ENCODE data around the gene SNHG17. TPM values are rescaled to one million over a fixed set of nuclear protein-coding genes. Genes with fewer than 3 reads are reported as not detected.

SNHG17 gene
- total and polyA plus RNA-seq, 8 donors = 11.0 to 55.2 (median 29.6) TPM

DNA sequence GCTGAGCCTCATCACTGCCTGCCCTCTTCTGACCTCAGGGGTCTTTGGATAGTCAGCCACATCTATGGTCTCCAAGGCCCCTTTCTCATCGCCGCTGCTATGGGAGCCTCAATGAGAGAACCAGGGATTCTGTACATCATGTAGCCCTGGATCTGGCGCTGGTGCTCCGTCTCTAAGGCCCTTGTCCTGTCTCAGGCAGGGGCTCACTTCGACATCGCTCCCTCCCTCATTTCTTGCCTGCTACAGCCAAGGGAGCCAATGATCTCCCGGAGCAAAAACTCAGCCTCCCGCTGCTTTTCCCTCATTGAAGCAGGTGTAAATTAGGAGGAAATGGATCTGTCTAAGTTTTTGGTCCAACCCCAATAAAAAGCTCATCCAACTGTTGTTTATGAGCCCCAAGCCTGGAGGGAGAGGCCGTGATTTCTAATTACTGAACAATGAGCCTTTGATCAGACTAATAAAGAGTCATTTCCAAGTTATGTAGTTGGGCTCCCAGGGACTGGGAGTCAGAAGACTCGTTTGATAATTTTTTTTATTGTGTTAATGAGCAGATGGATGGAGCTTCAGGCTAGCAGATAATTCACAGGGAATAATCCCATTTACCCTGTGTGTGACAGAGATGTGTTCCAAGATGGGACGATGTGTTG, 58.0 kb downstream of the SNHG17 start:
- no peak for DNase-seq

DNA sequence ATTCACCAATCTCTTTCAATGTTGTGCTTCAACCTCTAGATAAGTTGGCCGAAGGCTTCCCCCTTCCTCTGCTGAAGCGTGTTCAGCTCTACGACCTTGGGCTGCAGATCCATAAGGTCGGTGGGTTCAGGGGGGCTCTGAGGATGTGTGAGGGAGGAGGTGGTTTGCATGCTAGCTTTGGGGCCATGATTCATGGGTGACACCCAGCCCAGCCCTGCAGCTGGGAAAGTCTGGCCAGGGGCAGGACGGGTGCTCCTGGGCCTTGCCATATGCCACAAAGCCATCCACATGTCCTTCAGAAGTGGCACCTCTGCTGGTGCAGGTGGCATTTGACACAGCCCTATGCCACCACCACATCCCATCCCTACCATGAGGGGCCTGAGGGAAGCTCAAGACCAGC, 61.2 kb downstream of the SNHG17 start:
- Histone ChIP-seq H3K36me3 (no peaks in the 10 kb centered on the region), H3K4me1 (no peaks in the 10 kb centered on the region), H3K27ac (no peak overlapping the region), H3K4me3 (no peak overlapping the region), H3K9me3 (no peaks in the 10 kb centered on the region), H3K27me3 (peaks cover 0 to 5% (median 0%) of the 10 kb centered on the region in 3 donors)
- intact Hi-C loops (cut with DNase I; ENCODE audit: low total_unique reads) = no loop called here
- WGBS, 5 donors = 79 to 87% (median 83%) methylated on average over 5 of the region's 5 CpGs
- TF ChIP-seq EP300 (IDR thresholded peaks at IDR 0.05) (no peak), POLR2A (IDR thresholded peaks at IDR 0.05) (no peak), POLR2AphosphoS5 (IDR thresholded peaks at IDR 0.05) (no peak)
- TF ChIP-seq, protein P1, sequence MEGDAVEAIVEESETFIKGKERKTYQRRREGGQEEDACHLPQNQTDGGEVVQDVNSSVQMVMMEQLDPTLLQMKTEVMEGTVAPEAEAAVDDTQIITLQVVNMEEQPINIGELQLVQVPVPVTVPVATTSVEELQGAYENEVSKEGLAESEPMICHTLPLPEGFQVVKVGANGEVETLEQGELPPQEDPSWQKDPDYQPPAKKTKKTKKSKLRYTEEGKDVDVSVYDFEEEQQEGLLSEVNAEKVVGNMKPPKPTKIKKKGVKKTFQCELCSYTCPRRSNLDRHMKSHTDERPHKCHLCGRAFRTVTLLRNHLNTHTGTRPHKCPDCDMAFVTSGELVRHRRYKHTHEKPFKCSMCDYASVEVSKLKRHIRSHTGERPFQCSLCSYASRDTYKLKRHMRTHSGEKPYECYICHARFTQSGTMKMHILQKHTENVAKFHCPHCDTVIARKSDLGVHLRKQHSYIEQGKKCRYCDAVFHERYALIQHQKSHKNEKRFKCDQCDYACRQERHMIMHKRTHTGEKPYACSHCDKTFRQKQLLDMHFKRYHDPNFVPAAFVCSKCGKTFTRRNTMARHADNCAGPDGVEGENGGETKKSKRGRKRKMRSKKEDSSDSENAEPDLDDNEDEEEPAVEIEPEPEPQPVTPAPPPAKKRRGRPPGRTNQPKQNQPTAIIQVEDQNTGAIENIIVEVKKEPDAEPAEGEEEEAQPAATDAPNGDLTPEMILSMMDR (IDR thresholded peaks at IDR 0.05) = no peak
- DNase-seq = no peak

More for the DNA sequence above, 58.0 kb downstream of the SNHG17 start:
- Histone ChIP-seq H3K4me3 (no peak overlapping the region), H3K4me1 (no peaks in the 10 kb centered on the region), H3K36me3 (no peaks in the 10 kb centered on the region), H3K27me3 (peaks cover 0 to 24% (median 0%) of the 10 kb centered on the region in 3 donors), H3K27ac (no peak overlapping the region), H3K9me3 (no peaks in the 10 kb centered on the region)
- WGBS, 5 donors = 77 to 89% (median 77%) methylated on average over 11 of the region's 11 CpGs
- intact Hi-C loops (cut with DNase I; ENCODE audit: low total_unique reads) = no loop called here
- TF ChIP-seq EP300 (IDR thresholded peaks at IDR 0.05) (no peak), POLR2AphosphoS5 (IDR thresholded peaks at IDR 0.05) (no peak), POLR2A (IDR thresholded peaks at IDR 0.05) (no peak)
- TF ChIP-seq, protein P1 (IDR thresholded peaks at IDR 0.05) = no peak

DNA sequence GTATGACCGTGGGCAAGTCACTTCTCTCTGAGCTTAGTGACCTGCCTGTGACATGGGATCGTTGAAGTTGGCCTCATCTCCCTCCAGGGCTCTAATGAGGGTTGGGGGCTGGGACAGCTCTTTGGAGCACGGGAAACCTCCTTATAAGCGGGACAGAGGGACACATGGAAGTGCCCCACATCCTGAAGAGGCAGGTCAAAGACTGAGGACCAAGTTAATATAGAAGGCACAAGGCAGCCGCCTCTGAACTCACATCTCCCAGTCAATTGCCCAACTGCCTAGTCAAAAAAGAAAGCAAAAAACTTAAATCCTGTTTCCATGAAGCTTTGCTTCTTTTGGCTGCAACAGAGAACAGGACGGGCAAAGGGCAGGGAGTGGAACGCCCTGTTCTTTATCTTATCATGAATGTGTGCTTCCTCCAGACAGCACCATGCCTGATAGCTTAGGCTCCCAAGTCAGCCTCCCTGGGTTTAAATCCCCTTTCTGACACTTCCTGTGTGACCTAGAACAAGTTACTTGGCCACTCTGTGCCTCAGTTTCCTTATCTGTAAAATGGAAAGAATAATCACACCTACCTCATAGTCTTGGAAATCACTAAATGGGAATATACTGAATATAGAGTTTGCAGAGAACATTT, 61.8 kb downstream of the SNHG17 start:
- Histone ChIP-seq H3K36me3 (no peaks in the 10 kb centered on the region), H3K4me1 (no peaks in the 10 kb centered on the region)

DNA sequence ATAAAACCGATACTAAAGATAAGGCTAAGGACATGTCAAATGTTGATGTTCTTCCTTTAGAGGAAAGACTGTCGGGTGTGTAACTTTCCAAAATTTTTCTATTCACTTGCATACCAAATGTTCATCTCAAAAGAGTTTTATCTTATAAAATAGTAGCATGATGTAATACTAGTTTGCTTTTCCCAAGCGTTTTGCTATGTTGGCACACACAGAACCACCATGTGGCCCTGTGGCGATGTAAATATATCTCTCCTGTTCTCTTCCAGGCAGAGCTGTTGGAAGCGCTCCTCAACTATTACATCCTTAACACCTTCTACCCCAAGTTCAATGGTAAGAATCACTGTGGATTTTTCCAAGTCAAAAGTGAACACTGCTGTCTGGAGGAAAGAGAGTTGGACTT, 62.3 kb downstream of the SNHG17 start:
- Histone ChIP-seq H3K27me3 (peaks cover 0 to 5% (median 0%) of the 10 kb centered on the region in 3 donors), H3K36me3 (no peaks in the 10 kb centered on the region), H3K4me1 (no peaks in the 10 kb centered on the region), H3K9me3 (no peaks in the 10 kb centered on the region), H3K4me3 (no peak overlapping the region), H3K27ac (no peak overlapping the region)
- 66 to 70% (median 68%) methylated on average over 5 of the region's 5 CpGs for WGBS, 5 donors
- intact Hi-C loops (cut with DNase I; ENCODE audit: low total_unique reads) = no loop called here
- DNase-seq = no peak
- TF ChIP-seq EP300 (IDR thresholded peaks at IDR 0.05) (no peak), POLR2AphosphoS5 (IDR thresholded peaks at IDR 0.05) (no peak), POLR2A (IDR thresholded peaks at IDR 0.05) (no peak)
- TF ChIP-seq, protein P1 (IDR thresholded peaks at IDR 0.05) = no peak

More for the DNA sequence above, 61.8 kb downstream of the SNHG17 start:
- no peak overlapping the region for H3K4me3 ChIP-seq
- intact Hi-C loops (cut with DNase I; ENCODE audit: low total_unique reads) = no loop called here
- no peak for DNase-seq
- no peak for TF ChIP-seq POLR2AphosphoS5 (IDR thresholded peaks at IDR 0.05)
- TF ChIP-seq EP300 (IDR thresholded peaks at IDR 0.05) = no peak
- no peak for TF ChIP-seq POLR2A (IDR thresholded peaks at IDR 0.05)
- TF ChIP-seq, protein P1 (IDR thresholded peaks at IDR 0.05) = no peak
- no peaks in the 10 kb centered on the region for H3K9me3 ChIP-seq
- WGBS, 5 donors = 41 to 56% (median 46%) methylated on average over 7 of the region's 7 CpGs
- peaks cover 0 to 5% (median 0%) of the 10 kb centered on the region in 3 donors for H3K27me3 ChIP-seq
- H3K27ac ChIP-seq = no peak overlapping the region

Small RNA genes lying within 50 kb of the gene (small RNA-seq; reads per million reads assigned to genes)
- gene RF00056 (0 reads per million in 4 donors), gene SNORA60 (15.2 to 29.6 (median 25.3) reads per million in 4 donors), gene SNORA71A (5.6 to 10.3 (median 8.6) reads per million in 4 donors), gene SNORA71B (8.4 to 35.7 (median 11.0) reads per million in 4 donors), gene SNORA71C (0.10 to 3.8 (median 1.1) reads per million in 4 donors), gene SNORA71D (271 to 883 (median 589) reads per million in 4 donors), gene SNORA71E (0 reads per million in 4 donors)

Other genes starting within 250 kb of the SNHG17 start
- gene KIAA1755, start 174.6 kb downstream of the SNHG17 start, total RNA-seq = 1 to 10 TPM in 4 of 5 donors, not detected in 1; 1.2 to 9.4 (median 2.4) TPM
- gene KIAA1755, start 174.6 kb downstream of the SNHG17 start, polyA plus RNA-seq = 1 to 10 TPM; 2.4 to 3.6 (median 3.3) TPM
- gene BPI, start 131.2 kb downstream of the SNHG17 start, total RNA-seq = 1 to 10 TPM in 2 of 5 donors, not detected in 3; 1.3 to 4.8 TPM
- under 1 TPM in 2 of 3 donors, not detected in 1; 0.13 to 0.44 TPM for gene BPI, start 131.2 kb downstream of the SNHG17 start, polyA plus RNA-seq
- not detected for gene LBP, start 88.8 kb downstream of the SNHG17 start, total RNA-seq
- gene LBP, start 88.8 kb downstream of the SNHG17 start, polyA plus RNA-seq = 1 to 10 TPM in 1 of 3 donors, under 1 TPM in 1, not detected in 1; 0.08 to 2.4 TPM
- gene RALGAPB, start 37.5 kb upstream of the SNHG17 start, total RNA-seq = 10 to 100 TPM; 26.9 to 57.5 (median 50.2) TPM
- 1 to 10 TPM; 5.4 to 7.6 (median 6.7) TPM for gene RALGAPB, start 37.5 kb upstream of the SNHG17 start, polyA plus RNA-seq
- not detected for gene ADIG, start 145.9 kb upstream of the SNHG17 start, total RNA-seq
- not detected for gene ADIG, start 145.9 kb upstream of the SNHG17 start, polyA plus RNA-seq
- 1 to 10 TPM in 1 of 5 donors, under 1 TPM in 1, not detected in 3; 0.73 to 4.1 TPM for gene ARHGAP40, start 166.5 kb upstream of the SNHG17 start, total RNA-seq
- 10 to 100 TPM in 1 of 3 donors, 1 to 10 TPM in 1, under 1 TPM in 1; 0.31 to 15.7 (median 1.1) TPM for gene ARHGAP40, start 166.5 kb upstream of the SNHG17 start, polyA plus RNA-seq

All from stomach (tissue), 9 donors.